Fibroblast of lung (primary cell): ENCODE measurements around the gene HCFC1. TPM values are rescaled to one million over a fixed set of nuclear protein-coding genes. Genes with fewer than 3 reads are reported as not detected.

Experiments used
- DNase-seq, 2 donors: peaks; one replicate each; pipeline versions ENCODE4 v3.0.0 to v3.0.0-alpha.2; 2010; ENCODE audit warnings: low read depth in 2 of 2
- H2AFZ ChIP-seq: 2 replicates; pipeline ENCODE4 v1.5.1; 2012; ENCODE audit warnings: low read length, control low read depth, inconsistent platforms
- H3K27ac ChIP-seq: 2 replicates; pipeline ENCODE4 v1.5.1; 2011; ENCODE audit warnings: low read length, control low read depth; ENCODE audit not compliant: insufficient read depth
- H3K27me3 ChIP-seq: 2 replicates; pipeline ENCODE4 v1.5.1; 2011; ENCODE audit warnings: mild to moderate bottlenecking, low read length; ENCODE audit not compliant: control insufficient read depth, insufficient read depth
- H3K36me3 ChIP-seq: 2 replicates; pipeline ENCODE4 v1.5.1; 2011; ENCODE audit warnings: low read length; ENCODE audit not compliant: control insufficient read depth, insufficient read depth
- H3K4me1 ChIP-seq: 2 replicates; pipeline ENCODE4 v1.5.1; 2011; ENCODE audit warnings: low read length; ENCODE audit not compliant: control insufficient read depth, insufficient read depth; ENCODE audit errors: extremely low read depth
- H3K4me2 ChIP-seq: 2 replicates; pipeline ENCODE4 v1.5.1; 2011; ENCODE audit warnings: low read length, control low read depth; ENCODE audit not compliant: insufficient read depth; ENCODE audit errors: extremely low read depth
- H3K4me3 ChIP-seq, 4 experiments: fragments of 200-600 bp in 1 of 4; sonication (generic) in 1 of 4; replicated peaks in 1 of 4; 2 replicates each; pipeline ENCODE4 v1.5.1; 2011 to 2016; ENCODE audit warnings: low read length in 4 of 4, low read depth in 3 of 4, mild to moderate bottlenecking in 3 of 4, control low read depth in 2 of 4, inconsistent platforms in 1 of 4, mixed read lengths in 1 of 4; ENCODE audit not compliant: insufficient read depth in 1 of 4; ENCODE audit errors: control extremely low read depth in 1 of 4
- H3K79me2 ChIP-seq: 2 replicates; pipeline ENCODE4 v1.5.1; 2012; ENCODE audit warnings: mild to moderate bottlenecking, low read length, inconsistent platforms; ENCODE audit not compliant: control insufficient read depth, insufficient read depth
- H3K9ac ChIP-seq: 2 replicates; pipeline ENCODE4 v1.5.1; 2011; ENCODE audit warnings: mild to moderate bottlenecking, low read length, control low read depth; ENCODE audit not compliant: insufficient read depth
- H3K9me3 ChIP-seq: 2 replicates; pipeline ENCODE4 v1.5.1; 2012; ENCODE audit warnings: low read depth, low read length; ENCODE audit not compliant: control insufficient read depth, insufficient read depth
- H4K20me1 ChIP-seq: 2 replicates; pipeline ENCODE4 v1.5.1; 2011; ENCODE audit warnings: low read length; ENCODE audit not compliant: control insufficient read depth, insufficient read depth; ENCODE audit errors: extremely low read depth
- CTCF ChIP-seq, 2 donors: IDR thresholded peaks in 1 of 2; conservative IDR thresholded peaks in 1 of 2; 1 replicate in 1 of 2; 2 replicates in 1 of 2; pipeline ENCODE4 v1.5.1; 2011 to 2012; ENCODE audit warnings: low read length in 2 of 2, control low read depth in 1 of 2, inconsistent platforms in 1 of 2, low read depth in 1 of 2, mild to moderate bottlenecking in 1 of 2
- EZH2 ChIP-seq: IDR thresholded peaks from 2 replicates; pipeline ENCODE4 v1.5.1; 2012; ENCODE audit warnings: low read length, control low read depth, mild to moderate bottlenecking; ENCODE audit errors: missing control alignments
- polyA plus RNA-seq, 2 donors: library from polyadenylated mRNA; depleted of rRNA in 1 of 2; stranded (reverse) in 1 of 2; unstranded in 1 of 2; fragments of >200 nt; gene quantifications; 2 replicates each; pipeline ENCODE4 v1.2.1, GENCODE V29; 2011 to 2012; ENCODE audit warnings: missing spikeins in 1 of 2
- total RNA-seq: library from RNA; depleted of rRNA; stranded (reverse); fragments of >200 nt; gene quantifications from 2 replicates; pipeline ENCODE4 v1.2.1, GENCODE V29; 2014

Gene HCFC1
- total and polyA plus RNA-seq, 2 donors (not counting 1 experiment from before 2014, with no cell fraction given): 3.0 to 10.2 TPM

GRCh38 chrX:153927672-153927921 lies 44.0 kb downstream of the HCFC1 start:
- Histone ChIP-seq H3K79me2 (no peaks in the 10 kb centered on the region), H3K36me3 (peaks cover 10% of the 10 kb centered on the region), H3K4me2 (peak overlapping the region; percentile 92), H3K4me1 (peaks cover 7% of the 10 kb centered on the region), H3K27ac (peak overlapping the region; percentile 88), H3K9ac (peak overlapping the region; percentile 83), H3K27me3 (no peaks in the 10 kb centered on the region), H3K9me3 (no peaks in the 10 kb centered on the region), H2AFZ (no peak overlapping the region), H3K4me3 (peak overlapping the region; percentile 47 to 67 (median 56)), H4K20me1 (no peaks in the 10 kb centered on the region)
- TF ChIP-seq EZH2 (no peak), CTCF (conservative IDR thresholded peaks at IDR 0.05 in 1 of 2, IDR thresholded peaks at IDR 0.05 in 1 of 2; ENCODE audit: low read depth in 1 of 2, low read length in 2 of 2) (no peak)
- no peak for DNase-seq

GRCh38 chrX:153926858-153927671 lies 44.6 kb downstream of the HCFC1 start:
- Histone ChIP-seq H3K27ac (peak overlapping the region; percentile 88), H3K36me3 (peaks cover 6% of the 10 kb centered on the region), H3K9me3 (no peaks in the 10 kb centered on the region), H2AFZ (no peak overlapping the region), H3K79me2 (no peaks in the 10 kb centered on the region), H3K4me1 (peaks cover 7% of the 10 kb centered on the region), H4K20me1 (no peaks in the 10 kb centered on the region), H3K4me3 (peak overlapping the region; percentile 47 to 67 (median 56)), H3K27me3 (no peaks in the 10 kb centered on the region), H3K9ac (peak overlapping the region; percentile 83), H3K4me2 (peak overlapping the region; percentile 92)
- TF ChIP-seq CTCF (conservative IDR thresholded peaks at IDR 0.05 in 1 of 2, IDR thresholded peaks at IDR 0.05 in 1 of 2; ENCODE audit: low read depth in 1 of 2, low read length in 2 of 2): no peak
- no peak for TF ChIP-seq EZH2
- peak in 1 of 2 donors; percentile 30 for DNase-seq

GRCh38 chrX:153926552-153926857 lies 45.1 kb downstream of the HCFC1 start:
- Histone ChIP-seq H3K4me1 (peaks cover 7% of the 10 kb centered on the region), H3K9me3 (no peaks in the 10 kb centered on the region), H3K4me2 (no peak overlapping the region), H3K4me3 (no peak overlapping the region), H2AFZ (no peak overlapping the region), H3K27ac (no peak overlapping the region), H3K36me3 (peaks cover 4% of the 10 kb centered on the region), H3K9ac (no peak overlapping the region), H3K79me2 (no peaks in the 10 kb centered on the region), H4K20me1 (no peaks in the 10 kb centered on the region), H3K27me3 (no peaks in the 10 kb centered on the region)
- DNase-seq: no peak
- no peak for TF ChIP-seq CTCF (conservative IDR thresholded peaks at IDR 0.05 in 1 of 2, IDR thresholded peaks at IDR 0.05 in 1 of 2; ENCODE audit: low read depth in 1 of 2, low read length in 2 of 2)
- no peak for TF ChIP-seq EZH2
